HepG2 (cell line): Measurements from ENCODE around the gene CERS4. TPM values are rescaled to one million over a fixed set of nuclear protein-coding genes. Genes with fewer than 3 reads are reported as not detected.

Source experiments
- AHR ChIP-seq: IDR thresholded peaks from 2 replicates; pipeline ENCODE4 v1.6.1; 2018; ENCODE audit warnings: missing genetic modification reagents, missing compliant biosample characterization
- BCL6 ChIP-seq: IDR thresholded peaks from 2 replicates; pipeline ENCODE4 v1.6.1; 2016; ENCODE audit warnings: missing genetic modification reagents, missing compliant biosample characterization
- CREM ChIP-seq, 2 experiments: sonication (generic) in 1 of 2; formaldehyde crosslinking in 1 of 2; IDR thresholded peaks; 2 replicates each; pipeline versions ENCODE4 v1.4.0 to v1.6.1; 2016 to 2020; ENCODE audit warnings: antibody characterized with exemption in 1 of 2, mild to moderate bottlenecking in 1 of 2, missing genetic modification reagents in 1 of 2
- CSRNP1 ChIP-seq: sonication (generic); formaldehyde crosslinking; IDR thresholded peaks from 2 replicates; pipeline ENCODE4 v1.8.1; 2023; ENCODE audit warnings: mild to moderate bottlenecking, missing genetic modification reagents
- HOXA5 ChIP-seq: sonication (generic); formaldehyde crosslinking; IDR thresholded peaks from 2 replicates; pipeline ENCODE4 v1.4.0; 2020; ENCODE audit warnings: missing genetic modification reagents
- IKZF4 ChIP-seq: sonication (generic); formaldehyde crosslinking; IDR thresholded peaks from 2 replicates; pipeline ENCODE4 v1.5.1; 2020; ENCODE audit warnings: borderline replicate concordance, mild to moderate bottlenecking, low read depth, missing genetic modification reagents; ENCODE audit errors: not compliant biosample characterization
- KMT2B ChIP-seq: IDR thresholded peaks from 2 replicates; pipeline ENCODE4 v1.6.1; 2016; ENCODE audit warnings: missing genetic modification reagents, missing compliant biosample characterization
- NAIF1 ChIP-seq: sonication (generic); formaldehyde crosslinking; IDR thresholded peaks from 2 replicates; pipeline ENCODE4 v1.5.0; 2020; ENCODE audit warnings: mild to moderate bottlenecking, missing genetic modification reagents, borderline replicate concordance
- PAWR ChIP-seq: sonication (generic); formaldehyde crosslinking; IDR thresholded peaks from 2 replicates; pipeline ENCODE4 v1.4.0; 2020; ENCODE audit warnings: missing genetic modification reagents, mild to moderate bottlenecking, borderline replicate concordance
- PLRG1 ChIP-seq: fragments of 450-650 bp; conservative IDR thresholded peaks from 2 replicates; pipeline ENCODE4 v1.6.1; 2016
- RFX1 ChIP-seq: fragments of 450-650 bp; IDR thresholded peaks from 2 replicates; pipeline ENCODE4 v1.6.1; 2017
- SMARCE1 ChIP-seq: fragments of 450-650 bp; IDR thresholded peaks from 2 replicates; pipeline ENCODE4 v1.6.1; 2017; ENCODE audit warnings: borderline replicate concordance
- SNAPC2 ChIP-seq: sonication (generic); formaldehyde crosslinking; IDR thresholded peaks from 2 replicates; pipeline ENCODE4 v1.8.1; 2022; ENCODE audit warnings: mild to moderate bottlenecking, missing genetic modification reagents
- ZNF260 ChIP-seq: sonication (generic); formaldehyde crosslinking; IDR thresholded peaks from 2 replicates; pipeline ENCODE4 v1.4.0; 2020; ENCODE audit warnings: missing genetic modification reagents, low read depth, mild to moderate bottlenecking, borderline replicate concordance
- ZNF33A ChIP-seq: sonication (generic); formaldehyde crosslinking; IDR thresholded peaks from 2 replicates; pipeline ENCODE4 v1.5.1; 2020; ENCODE audit warnings: missing genetic modification reagents, mild to moderate bottlenecking, moderate library complexity, borderline replicate concordance
- polyA plus RNA-seq, 8 experiments: library from polyadenylated mRNA; depleted of rRNA in 3 of 8; stranded (reverse) in 7 of 8; unstranded in 1 of 8; fragments of >200 nt; fragmentation: Illumina TruSeq in 4 of 8; extraction: Trizol in 4 of 8; gene quantifications; 2 replicates each; pipeline versions ENCODE4 v1.2.1 to v1.2.3, GENCODE V29; 2011 to 2016; ENCODE audit warnings: low read depth in 4 of 8, missing spikeins in 1 of 8, mixed read lengths in 1 of 8; ENCODE audit not compliant: insufficient read depth in 1 of 8
- total RNA-seq, 5 experiments: library from RNA; depleted of rRNA; stranded (reverse); fragments of >200 nt; fragmentation: Illumina TruSeq; extraction: Trizol; gene quantifications; 2 replicates each; pipeline ENCODE4 v1.2.3, GENCODE V29; 2016; ENCODE audit warnings: low read depth in 1 of 5
- TF ChIP-seq, protein P1 (sequence below), 2 experiments: sonication (generic) in 1 of 2; formaldehyde crosslinking in 1 of 2; IDR thresholded peaks; 2 replicates each; pipeline versions ENCODE4 v1.6.1 to v1.9.0; 2014 to 2022; ENCODE audit warnings: antibody characterized with exemption in 1 of 2, borderline replicate concordance in 1 of 2, inconsistent platforms in 1 of 2, low read depth in 1 of 2, missing genetic modification reagents in 1 of 2
- TF ChIP-seq, protein P2 (sequence below): sonication (generic); formaldehyde crosslinking; IDR thresholded peaks from 2 replicates; pipeline ENCODE4 v1.4.0; 2020; ENCODE audit warnings: missing genetic modification reagents
- TF ChIP-seq, protein P3 (sequence below): sonication (generic); formaldehyde crosslinking; IDR thresholded peaks from 2 replicates; pipeline ENCODE4 v1.8.0; 2022; ENCODE audit warnings: missing genetic modification reagents, mild to moderate bottlenecking, inconsistent platforms, borderline replicate concordance

Gene CERS4
- total and polyA plus RNA-seq, 2 of the 13 experiments (the other 11 are each of a cell fraction or from before 2014, with no cell fraction given), result 74.7 to 83.5 TPM

DNA sequence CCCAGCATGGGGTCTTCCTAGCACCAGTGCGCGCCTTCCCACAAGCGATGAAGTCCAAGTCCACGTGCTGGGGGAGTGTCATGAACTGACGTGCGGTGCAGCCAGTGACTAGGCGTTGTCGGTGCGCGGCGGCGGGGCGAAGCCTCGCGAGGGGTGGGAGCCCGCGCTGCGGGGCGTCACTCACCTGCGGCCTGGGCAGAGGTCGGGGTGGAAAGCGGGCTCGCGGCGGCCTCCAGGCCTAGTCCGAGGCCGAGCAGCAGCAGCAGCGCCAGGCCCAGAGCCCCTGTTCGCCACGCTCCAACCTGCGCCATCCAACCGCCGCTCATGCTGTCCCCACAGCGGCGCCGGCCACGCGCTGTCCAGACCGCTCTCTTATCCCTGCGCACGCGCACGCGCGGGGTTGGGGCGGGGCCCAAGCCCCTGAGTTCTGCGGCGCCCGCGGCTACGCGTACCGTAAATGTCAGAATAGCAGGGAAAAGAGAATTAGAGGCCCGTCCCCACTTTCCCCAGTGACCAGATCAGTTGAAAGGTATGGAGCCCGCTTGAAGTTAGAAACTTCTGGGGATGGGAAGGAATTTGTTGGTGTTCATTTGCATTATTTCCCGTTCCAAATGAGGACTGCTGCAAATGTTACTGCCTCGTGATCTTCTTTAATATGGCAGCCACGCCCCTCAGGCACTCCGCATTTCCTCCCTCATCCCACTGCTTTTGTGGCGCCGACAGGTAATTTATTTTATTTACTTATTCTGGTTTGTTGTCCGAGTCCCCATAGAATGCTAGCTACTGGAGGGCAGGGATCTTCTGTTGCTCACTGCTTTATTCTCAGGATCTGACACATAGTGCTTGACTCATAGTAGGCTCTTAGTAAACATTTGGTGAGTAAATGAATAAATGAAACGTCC is 99.0 kb downstream of the CERS4 start, which contains the start of gene CD320 (continued):
- TF ChIP-seq, protein P1, sequence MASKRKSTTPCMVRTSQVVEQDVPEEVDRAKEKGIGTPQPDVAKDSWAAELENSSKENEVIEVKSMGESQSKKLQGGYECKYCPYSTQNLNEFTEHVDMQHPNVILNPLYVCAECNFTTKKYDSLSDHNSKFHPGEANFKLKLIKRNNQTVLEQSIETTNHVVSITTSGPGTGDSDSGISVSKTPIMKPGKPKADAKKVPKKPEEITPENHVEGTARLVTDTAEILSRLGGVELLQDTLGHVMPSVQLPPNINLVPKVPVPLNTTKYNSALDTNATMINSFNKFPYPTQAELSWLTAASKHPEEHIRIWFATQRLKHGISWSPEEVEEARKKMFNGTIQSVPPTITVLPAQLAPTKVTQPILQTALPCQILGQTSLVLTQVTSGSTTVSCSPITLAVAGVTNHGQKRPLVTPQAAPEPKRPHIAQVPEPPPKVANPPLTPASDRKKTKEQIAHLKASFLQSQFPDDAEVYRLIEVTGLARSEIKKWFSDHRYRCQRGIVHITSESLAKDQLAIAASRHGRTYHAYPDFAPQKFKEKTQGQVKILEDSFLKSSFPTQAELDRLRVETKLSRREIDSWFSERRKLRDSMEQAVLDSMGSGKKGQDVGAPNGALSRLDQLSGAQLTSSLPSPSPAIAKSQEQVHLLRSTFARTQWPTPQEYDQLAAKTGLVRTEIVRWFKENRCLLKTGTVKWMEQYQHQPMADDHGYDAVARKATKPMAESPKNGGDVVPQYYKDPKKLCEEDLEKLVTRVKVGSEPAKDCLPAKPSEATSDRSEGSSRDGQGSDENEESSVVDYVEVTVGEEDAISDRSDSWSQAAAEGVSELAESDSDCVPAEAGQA (IDR thresholded peaks at IDR 0.05; ENCODE audit: low read depth), result no peak; the same call in 1 of the 2 replicates
- TF ChIP-seq, protein P1 (CRISPR knock-in tag; IDR thresholded peaks at IDR 0.05; ENCODE audit: borderline replicate concordance), result peak; percentile 93
- peak; percentile 30; the same call in 1 of the 2 replicates for TF ChIP-seq AHR (CRISPR knock-in tag)
- TF ChIP-seq IKZF4 (CRISPR knock-in tag), result no peak
- TF ChIP-seq, protein P2, sequence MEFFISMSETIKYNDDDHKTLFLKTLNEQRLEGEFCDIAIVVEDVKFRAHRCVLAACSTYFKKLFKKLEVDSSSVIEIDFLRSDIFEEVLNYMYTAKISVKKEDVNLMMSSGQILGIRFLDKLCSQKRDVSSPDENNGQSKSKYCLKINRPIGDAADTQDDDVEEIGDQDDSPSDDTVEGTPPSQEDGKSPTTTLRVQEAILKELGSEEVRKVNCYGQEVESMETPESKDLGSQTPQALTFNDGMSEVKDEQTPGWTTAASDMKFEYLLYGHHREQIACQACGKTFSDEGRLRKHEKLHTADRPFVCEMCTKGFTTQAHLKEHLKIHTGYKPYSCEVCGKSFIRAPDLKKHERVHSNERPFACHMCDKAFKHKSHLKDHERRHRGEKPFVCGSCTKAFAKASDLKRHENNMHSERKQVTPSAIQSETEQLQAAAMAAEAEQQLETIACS, result peak; percentile 95
- TF ChIP-seq SMARCE1, result no peak
- TF ChIP-seq HOXA5 (CRISPR knock-in tag), result peak; percentile 95
- peak; percentile 97; the same call in 1 of the 2 replicates for TF ChIP-seq CSRNP1 (CRISPR knock-in tag)
- TF ChIP-seq SNAPC2 (CRISPR knock-in tag), result no peak
- TF ChIP-seq NAIF1 (CRISPR knock-in tag), result no peak; the same call in 1 of the 2 replicates
- TF ChIP-seq CREM (IDR thresholded peaks at IDR 0.05), result peak; percentile 19; the same call in 1 of the 2 replicates
- no peak for TF ChIP-seq CREM (CRISPR knock-in tag; IDR thresholded peaks at IDR 0.05)
- TF ChIP-seq KMT2B (CRISPR knock-in tag), result peak; percentile 73; the same call in 1 of the 2 replicates
- no peak for TF ChIP-seq ZNF260 (CRISPR knock-in tag)
- TF ChIP-seq, protein P3, sequence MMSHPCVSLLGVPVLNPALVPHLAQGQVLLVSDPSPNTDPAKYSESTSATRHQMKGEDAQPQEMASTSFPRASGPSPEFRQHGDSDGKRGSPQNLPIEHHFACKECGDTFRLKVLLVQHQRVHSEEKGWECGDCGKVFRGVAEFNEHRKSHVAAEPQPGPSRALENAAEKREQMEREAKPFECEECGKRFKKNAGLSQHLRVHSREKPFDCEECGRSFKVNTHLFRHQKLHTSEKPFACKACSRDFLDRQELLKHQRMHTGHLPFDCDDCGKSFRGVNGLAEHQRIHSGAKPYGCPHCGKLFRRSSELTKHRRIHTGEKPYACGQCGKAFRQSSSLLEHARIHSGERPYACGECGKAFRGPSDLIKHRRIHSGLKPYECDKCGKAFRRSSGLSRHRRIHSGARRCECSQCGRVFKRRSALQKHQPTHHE, result peak; percentile 96; the same call in 1 of the 2 replicates
- TF ChIP-seq BCL6 (CRISPR knock-in tag), result peak; percentile 34; the same call in 1 of the 2 replicates
- TF ChIP-seq ZNF33A (CRISPR knock-in tag), result no peak
- no peak for TF ChIP-seq PLRG1
- TF ChIP-seq RFX1, result no peak
- TF ChIP-seq PAWR (CRISPR knock-in tag), result no peak; the same call in none of the 2 replicates
